ENCODE measurements around the gene SYT2.

The SYT2 gene

GRCh38 chr1:202596638-202597037, 113.6 kb downstream of the SYT2 start:
- Histone ChIP-seq H3K27ac (no peak overlapping the region), H3K9me3 (ENCODE audit: severe bottlenecking) (no peaks in the 10 kb centered on the region), H3K4me3 (ENCODE audit: low read depth, low read length) (no peak overlapping the region), H3K27me3 (ENCODE audit: insufficient read depth, low read depth, severe bottlenecking) (no peaks in the 10 kb centered on the region), H3K36me3 (peaks cover 7% of the 10 kb centered on the region)
- no peak for DNase-seq
- no peak for TF ChIP-seq CTCF (IDR thresholded peaks at IDR 0.05; ENCODE audit: low read depth, low read length)

DNA sequence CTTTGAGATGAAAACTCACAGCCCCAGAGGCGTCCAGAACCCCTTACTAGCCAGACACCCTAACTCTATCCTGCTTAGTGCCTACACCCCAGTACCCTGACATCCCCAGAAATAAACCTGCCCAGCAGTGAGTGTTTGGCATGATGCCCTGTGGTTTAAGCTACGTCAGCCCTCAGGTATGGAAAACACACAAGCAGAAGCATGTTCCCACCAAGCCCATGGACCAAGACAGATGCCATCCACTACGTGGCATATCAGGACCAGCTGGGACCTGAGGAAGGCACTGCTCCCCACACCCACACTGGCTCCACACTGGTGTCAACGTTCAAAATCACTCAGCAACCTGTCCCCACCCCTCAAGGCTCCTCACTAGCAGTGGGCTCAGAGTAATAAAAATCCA, 116.4 kb downstream of the SYT2 start:
- DNase-seq: no peak
- Histone ChIP-seq H3K27ac (no peak overlapping the region), H3K36me3 (peaks cover under 1% of the 10 kb centered on the region; the same call in 1 of the 2 replicates), H3K27me3 (ENCODE audit: insufficient read depth, low read depth, severe bottlenecking) (no peaks in the 10 kb centered on the region), H3K4me3 (ENCODE audit: low read depth, low read length) (no peak overlapping the region), H3K9me3 (ENCODE audit: severe bottlenecking) (no peaks in the 10 kb centered on the region)
- TF ChIP-seq CTCF (IDR thresholded peaks at IDR 0.05; ENCODE audit: low read depth, low read length): no peak

GRCh38 chr1:202592146-202592545, 118.1 kb downstream of the SYT2 start:
- Histone ChIP-seq H3K36me3 (peaks cover 3% of the 10 kb centered on the region; the same call in 1 of the 2 replicates), H3K9me3 (ENCODE audit: severe bottlenecking) (no peaks in the 10 kb centered on the region), H3K27me3 (ENCODE audit: insufficient read depth, low read depth, severe bottlenecking) (no peaks in the 10 kb centered on the region), H3K27ac (no peak overlapping the region), H3K4me3 (ENCODE audit: low read depth, low read length) (no peak overlapping the region)
- TF ChIP-seq CTCF (IDR thresholded peaks at IDR 0.05; ENCODE audit: low read depth, low read length): no peak
- no peak for DNase-seq

DNA sequence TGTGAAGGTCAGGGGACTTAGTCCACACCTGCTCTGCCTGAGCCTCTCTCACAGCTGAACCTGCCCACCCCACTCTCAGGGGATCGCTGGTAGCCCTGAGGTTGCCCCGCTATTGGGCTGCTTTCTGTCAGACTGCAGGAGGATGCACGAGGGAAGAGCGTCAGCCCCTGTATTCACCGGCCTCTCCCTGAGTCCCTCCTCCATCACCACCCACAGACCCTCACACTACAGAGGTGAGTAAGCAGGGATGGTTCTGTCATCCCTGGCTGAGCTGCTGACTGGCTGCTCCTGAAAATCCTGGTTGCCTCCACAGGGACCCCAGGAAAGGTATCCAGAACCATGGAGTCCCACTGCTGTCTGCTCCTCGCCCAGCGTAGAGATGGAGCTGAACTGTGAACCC, 118.7 kb downstream of the SYT2 start:
- no peak for TF ChIP-seq CTCF (IDR thresholded peaks at IDR 0.05; ENCODE audit: low read depth, low read length)
- no peak for DNase-seq
- Histone ChIP-seq H3K36me3 (peaks cover 3% of the 10 kb centered on the region; the same call in 1 of the 2 replicates), H3K27ac (no peak overlapping the region), H3K9me3 (ENCODE audit: severe bottlenecking) (no peaks in the 10 kb centered on the region), H3K27me3 (ENCODE audit: insufficient read depth, low read depth, severe bottlenecking) (no peaks in the 10 kb centered on the region), H3K4me3 (ENCODE audit: low read depth, low read length) (no peak overlapping the region)

- Histone ChIP-seq H3K27me3 (ENCODE audit: insufficient read depth, low read depth, severe bottlenecking) (no peaks in the 10 kb centered on the region), H3K36me3 (peaks cover 3% of the 10 kb centered on the region; the same call in 1 of the 2 replicates), H3K27ac (no peak overlapping the region), H3K9me3 (ENCODE audit: severe bottlenecking) (no peaks in the 10 kb centered on the region), H3K4me3 (ENCODE audit: low read depth, low read length) (no peak overlapping the region)
- DNase-seq: no peak
- TF ChIP-seq CTCF (IDR thresholded peaks at IDR 0.05; ENCODE audit: low read depth, low read length): no peak
Measured at GRCh38 chr1:202590975-202591411, 119.3 kb downstream of the SYT2 start.

GRCh38 chr1:202590126-202590525, 120.1 kb downstream of the SYT2 start:
- Histone ChIP-seq H3K4me3 (ENCODE audit: low read depth, low read length) (no peak overlapping the region), H3K27ac (no peak overlapping the region)

More at GRCh38 chr1:202590126-202590525, 120.1 kb downstream of the SYT2 start:
- no peak for TF ChIP-seq CTCF (IDR thresholded peaks at IDR 0.05; ENCODE audit: low read depth, low read length)
- Histone ChIP-seq H3K36me3 (peaks cover 3% of the 10 kb centered on the region; the same call in 1 of the 2 replicates), H3K9me3 (ENCODE audit: severe bottlenecking) (no peaks in the 10 kb centered on the region), H3K27me3 (ENCODE audit: insufficient read depth, low read depth, severe bottlenecking) (no peaks in the 10 kb centered on the region)
- no peak for DNase-seq

Data from WERI-Rb-1 (cell line).